GM12864 (cell line): Measurements from ENCODE around the gene KRT37.

Source experiments
- DNase-seq: peaks from one replicate; pipeline ENCODE4 v3.0.0-alpha.2; 2011; ENCODE audit warnings: low read depth
- H3K4me3 ChIP-seq: 2 replicates; pipeline ENCODE4 v1.5.1; 2011; ENCODE audit warnings: mild to moderate bottlenecking, low read depth, low read length, control low read depth
- TF ChIP-seq, protein P1 (sequence below): IDR thresholded peaks from 2 replicates; pipeline ENCODE4 v1.5.1; 2011; ENCODE audit warnings: low read depth, mild to moderate bottlenecking, moderate library complexity, low read length, control low read depth, inconsistent platforms; ENCODE audit errors: missing control alignments

The KRT37 gene

DNA sequence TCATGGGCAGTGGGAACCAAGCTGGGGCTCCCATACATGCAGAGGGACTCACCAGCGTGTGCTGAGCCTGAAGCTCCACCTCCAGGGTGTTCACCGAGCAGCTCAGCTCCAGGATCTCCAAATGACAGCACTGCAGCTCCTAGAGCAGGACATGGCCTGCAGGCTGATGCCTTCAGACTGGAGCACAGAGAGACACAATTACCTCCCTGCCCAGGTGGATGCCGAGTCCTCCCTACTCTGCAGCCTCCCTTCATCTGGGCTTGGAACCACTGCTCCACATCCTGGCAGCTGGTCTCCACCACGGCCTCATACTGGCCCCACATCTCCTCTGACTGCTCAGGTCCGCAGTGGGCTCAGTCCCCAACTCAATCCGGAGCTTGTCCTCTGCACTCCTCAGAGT is 24.6 kb upstream of the KRT37 start:
- TF ChIP-seq, protein P1, sequence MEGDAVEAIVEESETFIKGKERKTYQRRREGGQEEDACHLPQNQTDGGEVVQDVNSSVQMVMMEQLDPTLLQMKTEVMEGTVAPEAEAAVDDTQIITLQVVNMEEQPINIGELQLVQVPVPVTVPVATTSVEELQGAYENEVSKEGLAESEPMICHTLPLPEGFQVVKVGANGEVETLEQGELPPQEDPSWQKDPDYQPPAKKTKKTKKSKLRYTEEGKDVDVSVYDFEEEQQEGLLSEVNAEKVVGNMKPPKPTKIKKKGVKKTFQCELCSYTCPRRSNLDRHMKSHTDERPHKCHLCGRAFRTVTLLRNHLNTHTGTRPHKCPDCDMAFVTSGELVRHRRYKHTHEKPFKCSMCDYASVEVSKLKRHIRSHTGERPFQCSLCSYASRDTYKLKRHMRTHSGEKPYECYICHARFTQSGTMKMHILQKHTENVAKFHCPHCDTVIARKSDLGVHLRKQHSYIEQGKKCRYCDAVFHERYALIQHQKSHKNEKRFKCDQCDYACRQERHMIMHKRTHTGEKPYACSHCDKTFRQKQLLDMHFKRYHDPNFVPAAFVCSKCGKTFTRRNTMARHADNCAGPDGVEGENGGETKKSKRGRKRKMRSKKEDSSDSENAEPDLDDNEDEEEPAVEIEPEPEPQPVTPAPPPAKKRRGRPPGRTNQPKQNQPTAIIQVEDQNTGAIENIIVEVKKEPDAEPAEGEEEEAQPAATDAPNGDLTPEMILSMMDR = no peak
- H3K4me3 ChIP-seq = no peak overlapping the region
- DNase-seq = no peak

DNA sequence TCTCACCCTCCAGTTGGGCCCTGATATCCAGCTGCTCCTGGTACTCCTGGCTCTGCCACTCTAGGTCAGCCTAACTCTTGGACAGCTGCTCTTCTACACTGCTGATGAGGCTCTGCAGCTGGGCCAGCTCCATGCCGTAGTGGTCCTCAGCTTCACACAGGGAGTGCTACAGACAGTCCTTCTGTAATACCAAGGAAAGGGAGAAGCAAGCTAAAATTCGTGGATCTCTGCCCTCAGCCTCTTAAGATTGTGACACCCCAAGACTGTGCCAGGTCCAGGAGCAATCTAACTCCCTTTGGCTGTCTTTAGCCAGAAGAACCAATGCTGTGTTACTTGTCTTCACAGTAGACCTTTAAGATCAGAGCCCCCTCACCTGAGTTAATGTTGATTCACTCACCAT is 24.1 kb upstream of the KRT37 start:
- DNase-seq = no peak

DNA sequence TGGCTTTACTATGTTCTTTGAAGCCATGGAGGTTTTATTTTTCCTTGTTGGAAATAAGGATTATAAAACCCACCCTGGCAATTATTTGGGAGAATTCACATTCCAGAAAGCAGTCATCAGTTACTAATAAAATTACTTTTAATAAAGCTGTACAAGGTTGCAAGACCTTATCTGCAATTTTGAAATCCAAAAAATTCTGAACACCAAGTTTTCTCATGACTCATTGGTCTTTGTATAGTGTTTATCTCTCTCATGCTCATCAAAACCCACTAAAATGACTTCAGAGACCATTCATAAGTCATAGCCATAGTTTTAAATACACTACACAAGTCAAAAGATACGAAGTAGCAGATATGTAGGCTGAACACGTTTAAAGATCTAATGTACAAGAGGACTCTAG is 22.4 kb upstream of the KRT37 start:
- TF ChIP-seq, protein P1 = no peak
- DNase-seq = no peak
- no peak overlapping the region for H3K4me3 ChIP-seq

More for the DNA sequence above, 24.1 kb upstream of the KRT37 start:
- TF ChIP-seq, protein P1 = no peak
- H3K4me3 ChIP-seq = no peak overlapping the region

DNA sequence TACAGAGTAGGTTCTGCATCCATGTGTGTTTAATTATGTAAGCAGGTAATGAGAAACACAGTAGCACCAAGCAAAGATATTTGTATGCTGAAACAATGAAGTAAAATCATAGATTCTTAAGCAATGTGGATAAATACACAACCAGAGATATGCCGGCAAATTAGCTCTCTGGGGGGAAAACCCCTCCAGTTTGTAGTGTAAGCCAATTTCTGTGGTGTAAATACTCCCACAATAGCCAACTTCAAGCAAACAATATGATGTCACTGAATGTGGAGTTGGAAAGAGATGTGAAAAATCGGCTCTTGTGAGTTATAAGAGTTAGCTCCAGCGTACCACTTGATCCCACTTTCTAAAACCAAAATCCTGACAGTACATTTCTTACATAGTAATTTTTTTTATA is 20.3 kb upstream of the KRT37 start:
- TF ChIP-seq, protein P1 = no peak
- DNase-seq = no peak
- H3K4me3 ChIP-seq = no peak overlapping the region

DNA sequence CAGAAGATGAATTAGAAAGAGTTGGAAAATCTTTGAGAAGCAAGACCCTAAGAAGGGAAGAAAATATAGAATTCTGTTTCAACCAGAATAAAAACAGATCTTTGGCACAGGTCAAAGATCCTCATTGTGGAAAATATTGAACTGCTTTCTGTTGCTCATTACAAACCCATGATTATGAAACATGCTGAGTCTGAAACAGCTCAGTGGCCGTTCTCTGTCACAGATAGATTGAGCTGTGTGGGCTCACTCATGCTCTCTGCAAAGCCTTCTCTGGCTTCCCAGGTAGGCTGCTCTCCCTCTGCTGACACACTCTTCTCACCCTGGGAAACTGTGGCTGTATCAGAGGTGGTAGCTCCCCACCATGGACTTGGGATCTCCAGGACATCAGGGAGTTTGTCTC is 19.8 kb upstream of the KRT37 start:
- DNase-seq = no peak
- TF ChIP-seq, protein P1 = no peak

DNA sequence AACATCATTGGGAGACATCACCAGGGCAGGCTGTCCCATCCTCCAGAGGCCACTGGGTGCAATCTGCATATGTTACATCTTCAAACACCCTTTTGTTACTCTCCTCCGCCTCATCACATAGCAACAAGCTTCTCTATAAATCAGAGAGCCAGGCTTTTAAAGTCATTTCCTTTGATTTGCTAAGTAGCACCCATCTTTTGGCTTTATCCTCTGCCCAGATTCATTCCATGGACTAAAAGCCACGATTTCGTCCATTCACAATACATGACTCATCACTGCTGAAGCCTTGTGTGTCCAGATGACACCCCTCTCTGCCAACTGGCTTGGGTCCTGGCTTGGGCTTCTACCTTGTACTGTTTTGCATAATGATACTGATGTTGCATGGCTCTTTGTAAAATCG is 18.4 kb upstream of the KRT37 start:
- no peak for DNase-seq
- no peak overlapping the region for H3K4me3 ChIP-seq
- TF ChIP-seq, protein P1 = no peak

More for the DNA sequence above, 19.8 kb upstream of the KRT37 start:
- H3K4me3 ChIP-seq = no peak overlapping the region

DNA sequence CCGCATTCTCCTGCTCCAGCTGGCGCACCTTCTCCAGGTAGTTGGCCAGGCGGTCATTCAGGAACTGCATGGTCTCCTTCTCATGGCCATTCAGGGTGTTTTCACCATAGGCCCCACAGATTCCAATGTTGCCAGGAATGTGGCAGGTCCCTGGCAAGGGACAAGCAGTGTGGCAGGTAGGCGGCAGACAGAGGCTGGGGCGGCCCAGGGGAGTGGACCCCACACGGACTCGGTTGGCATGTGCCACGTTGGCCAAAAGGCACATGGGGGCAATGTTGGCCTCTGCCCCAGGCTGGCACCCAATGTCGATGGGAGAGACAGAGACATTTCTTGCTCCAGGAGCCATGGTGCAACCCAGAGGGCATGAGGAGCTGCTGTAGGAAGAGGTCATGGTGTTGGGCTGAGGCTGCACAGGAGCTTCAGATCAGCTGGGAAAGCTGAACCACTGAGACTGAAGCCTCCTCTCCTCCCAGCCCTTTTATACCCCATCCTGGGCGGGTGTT is 16.2 kb upstream of the KRT37 start, which contains the start of gene KRT38:
TSS of gene KRT38 (minus strand) at position 453 of the 503 bp plus-strand sequence. CDS start at position 391, 62 bp downstream.
- H3K4me3 ChIP-seq = no peak within 1 kb of the TSS
- DNase-seq = no peak
- TF ChIP-seq, protein P1 = no peak
